Stimulated activated CD4-positive, alpha-beta T cell treated with anti-CD3 and anti-CD28 coated beads, TNF-alpha, amount 100 ng/mL, for 48 hours (primary cell): ENCODE measurements around the gene NRXN3.

ENCODE experiments used
- DNase-seq, 3 donors: peaks; one replicate each; pipeline ENCODE4 v3.0.0-alpha.2; 2020; ENCODE audit warnings: low read depth in 3 of 3

NRXN3 gene

GRCh38 chr14:78709795-78710557 is 539.8 kb downstream of the NRXN3 start:
- DNase-seq: no peak

DNA sequence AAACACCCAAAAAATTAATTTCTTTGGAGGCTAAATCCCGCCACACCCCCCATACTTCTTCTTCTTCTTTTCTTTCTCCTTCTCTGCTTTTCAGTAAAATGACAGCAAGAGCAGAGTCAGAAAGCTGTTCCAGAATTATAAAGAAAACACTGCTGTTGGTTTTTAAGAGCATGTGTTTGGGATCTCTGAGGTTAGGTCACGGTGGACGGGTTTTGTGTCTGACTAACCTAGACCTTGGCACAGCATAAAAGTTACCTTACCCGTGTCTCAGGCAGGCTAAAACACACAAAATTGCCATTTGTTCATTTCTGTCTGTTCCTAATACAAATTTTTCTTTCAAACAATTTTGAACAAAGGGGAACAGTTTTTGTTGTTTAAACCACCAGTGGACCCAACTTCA is 540.8 kb downstream of the NRXN3 start:
- DNase-seq: no peak

GRCh38 chr14:78713716-78714115 is 543.5 kb downstream of the NRXN3 start:
- DNase-seq: no peak

DNA sequence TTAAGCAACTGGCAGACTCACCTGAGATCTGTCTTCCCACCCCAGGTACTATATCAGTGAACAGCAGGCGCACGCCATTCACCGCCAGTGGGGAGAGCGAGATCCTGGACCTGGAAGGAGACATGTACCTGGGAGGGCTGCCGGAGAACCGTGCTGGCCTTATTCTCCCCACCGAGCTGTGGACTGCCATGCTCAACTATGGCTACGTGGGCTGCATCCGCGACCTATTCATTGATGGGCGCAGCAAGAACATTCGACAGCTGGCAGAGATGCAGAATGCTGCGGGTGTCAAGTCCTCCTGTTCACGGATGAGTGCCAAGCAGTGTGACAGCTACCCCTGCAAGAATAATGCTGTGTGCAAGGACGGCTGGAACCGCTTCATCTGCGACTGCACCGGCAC is 544.5 kb downstream of the NRXN3 start:
- DNase-seq: no peak

GRCh38 chr14:78721756-78722480 is 551.7 kb downstream of the NRXN3 start:
- no peak for DNase-seq

DNA sequence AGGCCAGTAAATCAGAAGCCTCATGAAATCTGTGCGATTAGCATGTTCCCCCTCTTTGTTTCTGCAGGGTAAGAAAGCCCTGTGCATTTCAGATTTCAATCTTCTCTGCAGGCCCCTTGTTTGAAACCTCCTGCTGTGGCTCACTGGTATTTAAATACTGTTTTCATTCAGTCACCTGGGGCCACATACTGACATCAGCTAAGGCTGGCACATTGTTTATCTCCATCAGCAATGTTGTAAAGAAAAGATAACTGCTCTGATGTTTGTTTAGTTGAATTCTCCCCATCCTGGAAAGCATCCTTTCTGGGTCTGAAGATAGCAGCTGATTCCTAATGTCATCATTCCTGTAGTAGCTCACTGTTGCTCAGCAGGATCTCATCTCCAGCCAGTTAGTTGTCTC is 554.9 kb downstream of the NRXN3 start:
- no peak for DNase-seq

- no peak for DNase-seq
Observed at GRCh38 chr14:78737116-78737515, 566.9 kb downstream of the NRXN3 start.

DNA sequence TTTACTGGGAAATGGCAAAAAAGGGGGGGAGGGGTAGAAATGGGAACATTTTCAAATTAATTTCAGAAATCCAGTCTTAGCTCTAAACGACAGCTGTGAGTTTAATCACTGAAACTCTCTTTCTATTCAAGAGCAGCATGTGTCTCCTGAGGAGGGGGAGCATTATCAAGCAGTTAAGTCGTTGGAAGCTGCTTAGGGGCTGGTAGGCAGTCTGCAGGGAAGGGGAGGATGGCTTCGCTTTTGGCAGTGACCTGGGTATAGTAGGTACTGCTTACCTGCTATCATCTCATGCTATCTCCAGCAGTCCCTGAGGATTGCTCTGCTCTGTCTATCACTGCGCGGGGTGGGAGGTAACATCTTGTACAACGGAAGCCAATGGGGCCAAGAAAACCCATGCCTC is 567.4 kb downstream of the NRXN3 start:
- DNase-seq: no peak

GRCh38 chr14:78746086-78746595 is 576.0 kb downstream of the NRXN3 start:
- no peak for DNase-seq

DNA sequence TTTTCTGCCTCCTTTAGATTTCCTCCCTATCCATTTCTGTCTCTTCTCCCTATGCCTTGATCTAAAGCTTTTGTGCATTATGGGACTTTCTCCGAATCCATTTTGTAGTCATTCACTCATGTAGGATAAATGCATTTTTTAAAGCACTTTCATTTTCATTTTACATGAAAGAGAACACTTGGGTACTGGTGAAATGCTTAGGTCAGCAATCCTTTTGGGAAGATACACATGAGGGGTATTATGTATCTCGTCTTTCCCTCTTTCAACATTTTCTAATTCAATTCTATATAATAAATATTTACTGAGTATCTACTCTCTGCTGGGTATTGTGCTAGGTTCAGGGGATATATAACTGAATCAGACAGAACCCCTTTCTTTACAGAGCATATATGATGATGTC is 577.6 kb downstream of the NRXN3 start:
- DNase-seq: no peak

- no peak for DNase-seq
Observed at GRCh38 chr14:78752518-78753188, 582.5 kb downstream of the NRXN3 start.

DNA sequence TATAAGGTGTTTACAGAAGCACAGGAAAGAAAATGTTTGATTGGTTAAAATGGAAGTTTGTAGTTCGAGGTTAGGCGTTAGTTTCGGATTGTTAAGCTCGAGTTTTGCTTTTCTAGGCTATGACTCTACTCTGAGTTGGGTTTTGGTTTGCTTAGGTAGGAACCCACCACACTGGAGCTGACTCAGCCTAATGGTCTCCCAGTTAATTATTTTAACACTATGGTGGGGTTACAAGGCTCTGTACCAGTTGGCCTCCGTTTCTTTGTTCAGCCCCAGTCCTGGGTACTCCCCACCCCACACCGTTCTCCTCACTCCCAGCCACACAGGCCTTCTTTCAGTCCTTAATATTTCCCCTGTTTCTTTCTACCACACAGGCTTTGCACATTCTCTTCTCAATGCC is 583.9 kb downstream of the NRXN3 start:
- no peak for DNase-seq

DNA sequence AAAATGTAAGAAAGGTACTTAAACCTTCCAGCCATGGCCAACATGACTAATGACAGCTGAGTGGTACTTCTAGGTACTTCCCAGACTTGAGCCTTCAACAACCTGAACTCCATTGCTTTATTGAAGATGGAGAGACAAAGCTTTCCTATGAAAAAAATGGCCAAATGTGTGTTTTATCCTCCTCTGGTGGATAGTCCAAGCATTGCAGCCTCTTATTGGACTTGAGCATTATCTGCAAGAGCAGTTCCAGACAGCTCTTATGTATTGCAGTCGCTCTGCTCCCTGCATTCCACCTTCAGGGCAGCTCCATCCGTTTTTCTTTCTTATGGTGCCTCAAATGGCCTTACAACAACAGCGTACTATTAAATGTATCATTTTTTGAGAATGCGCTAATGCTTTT is 588.2 kb downstream of the NRXN3 start:
- no peak for DNase-seq

DNA sequence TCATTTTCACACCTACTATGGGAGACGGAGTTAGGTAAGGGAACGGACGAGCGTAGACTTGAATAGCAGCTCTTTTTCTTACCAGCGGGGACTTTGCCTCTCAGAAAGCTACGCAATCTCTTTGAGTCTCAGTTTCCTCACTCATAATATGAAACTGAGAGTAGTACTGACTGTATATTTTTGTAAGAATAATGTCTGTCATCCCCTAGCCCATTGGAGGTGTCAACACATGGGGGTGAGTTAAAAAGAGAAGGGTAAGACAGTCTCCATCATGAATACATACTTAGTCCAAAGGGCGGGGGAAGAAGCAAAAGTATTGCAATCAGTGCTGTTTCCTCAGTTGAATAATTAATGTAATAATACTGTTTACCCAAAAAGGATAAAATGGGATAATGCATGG is 592.2 kb downstream of the NRXN3 start:
- DNase-seq: no peak

GRCh38 chr14:78763746-78764145 is 593.6 kb downstream of the NRXN3 start:
- DNase-seq: no peak

DNA sequence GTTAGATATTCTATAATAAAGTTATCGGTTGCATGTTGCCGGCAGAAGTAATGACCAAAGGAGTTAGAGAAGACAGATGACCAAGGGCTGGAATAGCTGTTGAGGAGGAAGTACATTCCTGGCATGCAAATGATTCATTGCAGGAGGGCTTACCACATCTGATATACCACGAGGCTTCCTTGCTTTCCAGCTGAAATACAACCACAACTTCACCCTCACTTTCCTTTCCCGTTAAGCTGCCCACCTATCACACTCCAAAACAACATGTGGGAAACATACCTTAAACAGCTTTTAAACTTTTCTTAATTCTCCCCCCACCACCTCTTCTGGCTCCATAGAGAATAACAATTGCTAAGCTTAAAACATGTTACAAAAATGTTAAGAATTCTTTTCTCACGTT is 594.1 kb downstream of the NRXN3 start:
- no peak for DNase-seq

DNA sequence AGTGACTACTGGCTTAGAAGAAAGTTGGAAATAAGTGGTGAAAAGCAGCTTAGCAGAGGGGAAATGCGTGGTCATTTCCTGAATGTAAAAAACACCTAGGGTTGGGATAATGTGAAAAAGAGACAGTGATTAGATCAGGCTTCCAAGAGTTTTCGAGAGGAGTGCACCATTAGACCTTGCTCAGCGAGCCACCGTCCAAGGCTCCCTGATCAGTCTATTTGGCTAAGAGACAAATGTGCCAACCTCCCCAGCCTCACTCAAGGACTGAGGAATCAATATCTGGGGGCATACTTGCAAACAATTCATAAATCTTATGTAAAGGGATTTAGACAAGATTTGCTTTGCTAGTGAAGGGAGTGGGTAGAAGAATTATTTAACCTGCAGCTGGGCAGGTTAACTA is 594.5 kb downstream of the NRXN3 start:
- no peak for DNase-seq

- DNase-seq: no peak
Observed at GRCh38 chr14:78767436-78767835, 597.3 kb downstream of the NRXN3 start.

DNA sequence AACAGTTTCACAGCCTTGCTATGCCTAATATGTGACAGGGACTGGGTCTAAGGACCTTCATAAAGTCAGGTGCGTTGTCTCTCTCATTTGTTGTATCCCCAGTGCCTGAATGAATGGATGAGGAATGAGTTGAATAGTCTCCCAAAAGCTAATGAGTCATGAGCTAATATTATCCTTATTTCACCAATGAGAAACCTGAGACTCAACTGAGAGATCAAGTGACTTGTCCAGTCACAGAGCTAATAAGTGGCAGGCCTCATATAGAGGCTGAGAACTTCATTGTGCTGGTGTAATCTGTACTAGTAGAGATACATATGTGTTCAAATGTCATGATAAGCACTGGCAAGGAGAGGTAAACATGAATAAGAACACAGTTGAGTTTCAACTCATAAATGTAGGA is 612.4 kb downstream of the NRXN3 start:
- DNase-seq: no peak

GRCh38 chr14:78785265-78785664 is 615.1 kb downstream of the NRXN3 start:
- DNase-seq: no peak

DNA sequence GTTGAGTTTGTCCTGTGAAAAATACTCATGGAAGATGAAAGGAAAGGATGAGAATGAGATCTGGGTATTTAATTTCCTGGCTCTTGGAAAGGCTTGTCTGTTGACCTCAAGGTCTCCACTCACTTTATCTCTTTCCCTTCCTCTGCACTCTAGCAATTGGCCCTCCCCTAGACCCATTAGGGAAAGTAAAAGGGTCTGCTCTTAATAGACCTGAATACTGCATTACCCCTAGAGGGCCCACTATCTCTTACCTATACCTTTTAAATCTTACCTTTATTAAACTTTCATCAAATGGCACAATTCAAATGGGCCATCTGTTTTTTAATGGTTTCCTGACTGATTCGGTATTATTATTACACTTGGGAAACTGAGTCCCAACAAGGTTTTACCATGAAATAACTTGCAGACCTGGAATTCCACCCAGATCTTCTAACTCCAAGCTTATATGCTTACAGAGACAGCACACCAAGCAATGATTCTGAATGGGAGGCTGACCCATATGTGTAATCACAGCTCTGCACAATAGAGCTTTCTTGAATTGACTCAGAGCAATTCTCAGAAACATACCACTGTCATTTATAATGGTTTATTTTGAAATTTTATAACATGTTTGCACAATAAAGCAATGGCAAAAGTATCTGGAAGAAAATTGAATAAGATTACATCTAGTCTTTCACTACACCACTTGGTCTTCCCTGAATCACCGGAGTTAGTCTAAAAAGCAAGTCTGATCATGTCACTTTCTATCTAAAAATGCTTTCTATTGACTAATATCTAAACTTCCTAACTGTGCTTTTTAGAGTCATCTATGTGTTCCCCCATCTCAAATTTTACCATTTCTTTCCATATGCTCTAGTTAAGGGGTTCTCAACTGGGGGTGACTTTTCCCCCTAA is 618.5 kb downstream of the NRXN3 start:
- DNase-seq: no peak

- no peak for DNase-seq
Observed at GRCh38 chr14:78790271-78790670, 620.1 kb downstream of the NRXN3 start.
